HCT116 (cell line): ENCODE results near the gene MAP3K2. TPM values are rescaled to one million over a fixed set of nuclear protein-coding genes. Genes with fewer than 3 reads are reported as not detected.

Experiments
- ATAC-seq: fragments of 200-7000 bp; cut with Tn5 transposase; 2 replicates; pipeline ENCODE4 v1.9.1; 2020; ENCODE audit warnings: mild to moderate bottlenecking, moderate library complexity
- BruUV-seq: library from RNA; stranded (reverse); fragments of 400-500 nt; replicated peaks from 2 replicates; lab custom pipeline; 2021; lab: Mats Ljungman, UMichigan
- CTCF ChIA-PET: fragments of 300-600 bp; sonication (Branson Sonifier 250); formaldehyde crosslinking; loops from one replicate; lab custom pipeline; 2021; ENCODE audit warnings: antibody characterized with exemption; lab: Charles Lee
- POLR2A ChIA-PET: fragments of 300-600, 350-600 bp; sonication (Branson Sonifier 250); formaldehyde crosslinking; loops from one replicate; lab custom pipeline; 2021; ENCODE audit warnings: antibody characterized with exemption; lab: Charles Lee
- RAD21 ChIA-PET, 2 experiments: fragments of 300-600 bp; sonication (Branson Sonifier 250); formaldehyde crosslinking; loops; one replicate each; lab custom pipeline; 2023; ENCODE audit warnings: low total read pairs in 2 of 2; ENCODE audit not compliant: uncharacterized antibody in 2 of 2, unreplicated experiment in 2 of 2, low non-redundant PET in 1 of 2; lab: Charles Lee
- DNase-seq: peaks from one replicate; pipeline ENCODE4 v3.0.0-alpha.2; 2010; ENCODE audit warnings: low read depth, low spot score
- H2AFZ ChIP-seq: fragments of 200-600 bp; shearing (Covaris generic), sonication (generic); 2 replicates; pipeline ENCODE4 v1.6.1; 2017; ENCODE audit warnings: low read depth, mixed run types, mixed read lengths, antibody characterized with exemption, low read length; ENCODE audit not compliant: poor library complexity, severe bottlenecking
- H3K27ac ChIP-seq: 2 replicates; pipeline ENCODE4 v1.5.1; 2012; ENCODE audit warnings: low read depth, low read length
- H3K27me3 ChIP-seq: fragments of 200-600 bp; sonication (generic); 2 replicates; pipeline ENCODE4 v1.6.1; 2016; ENCODE audit warnings: mixed run types, low read length, mixed read lengths; ENCODE audit not compliant: insufficient read depth
- H3K36me3 ChIP-seq, 2 experiments: fragments of 200-500 bp in 1 of 2; fragments of 200-600 bp in 1 of 2; sonication (Bioruptor generic) in 1 of 2; sonication (generic) in 1 of 2; 2 replicates each; pipeline versions ENCODE4 v1.5.1 to v1.6.1; 2014 to 2016; ENCODE audit warnings: low read length in 2 of 2, inconsistent platforms in 1 of 2, mixed read lengths in 1 of 2, mixed run types in 1 of 2; ENCODE audit not compliant: insufficient read depth in 2 of 2, control insufficient read depth in 1 of 2
- H3K4me1 ChIP-seq, 2 experiments: fragments of 200-600 bp in 1 of 2; sonication (generic) in 1 of 2; 2 replicates each; pipeline versions ENCODE4 v1.5.1 to v1.6.1; 2012 to 2017; ENCODE audit warnings: low read length in 2 of 2, inconsistent platforms in 1 of 2, mild to moderate bottlenecking in 1 of 2, mixed read lengths in 1 of 2, mixed run types in 1 of 2, moderate library complexity in 1 of 2; ENCODE audit not compliant: insufficient read depth in 2 of 2, control insufficient read depth in 1 of 2
- H3K4me2 ChIP-seq: fragments of 200-600 bp; sonication (generic); 2 replicates; pipeline ENCODE4 v1.6.1; 2017; ENCODE audit warnings: mixed run types, low read length, mixed read lengths
- H3K4me3 ChIP-seq, 2 experiments: fragments of 200-600 bp in 1 of 2; sonication (generic) in 1 of 2; replicated peaks in 1 of 2; 2 replicates each; pipeline ENCODE4 v1.5.1; 2011 to 2016; ENCODE audit warnings: low read length in 2 of 2, control low read depth in 1 of 2, low read depth in 1 of 2, mild to moderate bottlenecking in 1 of 2, mixed read lengths in 1 of 2, mixed run types in 1 of 2
- H3K79me2 ChIP-seq: fragments of 200-600 bp; sonication (generic); 2 replicates; pipeline ENCODE4 v1.6.1; 2017; ENCODE audit warnings: mild to moderate bottlenecking, mixed run types, low read length, moderate library complexity, mixed read lengths; ENCODE audit not compliant: insufficient read depth
- H3K9ac ChIP-seq: fragments of 200-600 bp; sonication (generic); 2 replicates; pipeline ENCODE4 v1.6.1; 2016; ENCODE audit warnings: low read length, mixed read lengths
- H3K9me2 ChIP-seq: fragments of 200-600 bp; sonication (generic), shearing (Covaris generic); 2 replicates; pipeline ENCODE4 v1.6.1; 2017; ENCODE audit warnings: mixed run types, mild to moderate bottlenecking, moderate library complexity; ENCODE audit not compliant: insufficient read depth
- H3K9me3 ChIP-seq, 2 experiments: fragments of 200-500 bp in 1 of 2; fragments of 200-600 bp in 1 of 2; sonication (Bioruptor generic) in 1 of 2; sonication (generic) in 1 of 2; 2 replicates each; pipeline ENCODE4 v1.6.1; 2014 to 2017; ENCODE audit warnings: low read length in 2 of 2, mixed read lengths in 2 of 2, inconsistent platforms in 1 of 2, low read depth in 1 of 2, mild to moderate bottlenecking in 1 of 2, mixed run types in 1 of 2, moderate library complexity in 1 of 2; ENCODE audit not compliant: control insufficient read depth in 1 of 2, insufficient read depth in 1 of 2
- H4K20me1 ChIP-seq: fragments of 200-600 bp; sonication (generic), shearing (Covaris generic); 2 replicates; pipeline ENCODE4 v1.6.1; 2017; ENCODE audit warnings: mixed run types, mild to moderate bottlenecking, moderate library complexity; ENCODE audit not compliant: insufficient read depth
- EGR1 ChIP-seq: IDR thresholded peaks from 2 replicates; pipeline ENCODE4 v1.6.1; 2012; ENCODE audit warnings: low read depth
- ELF1 ChIP-seq: IDR thresholded peaks from 2 replicates; pipeline ENCODE4 v1.6.1; 2012; ENCODE audit warnings: low read depth, borderline replicate concordance
- EZH2phosphoT487 ChIP-seq: fragments of 200-600 bp; IDR thresholded peaks from 2 replicates; pipeline ENCODE4 v1.6.1; 2018; ENCODE audit warnings: antibody characterized with exemption, borderline replicate concordance
- FOSL1 ChIP-seq: IDR thresholded peaks from 2 replicates; pipeline ENCODE4 v1.6.1; 2012; ENCODE audit warnings: low read depth
- RAD21 ChIP-seq: IDR thresholded peaks from 2 replicates; pipeline ENCODE4 v1.6.1; 2012; ENCODE audit warnings: low read depth, mild to moderate bottlenecking
- YY1 ChIP-seq: IDR thresholded peaks from 2 replicates; pipeline ENCODE4 v1.6.1; 2011; ENCODE audit warnings: low read length, low read depth, moderate library complexity, mild to moderate bottlenecking; ENCODE audit not compliant: insufficient replicate concordance; ENCODE audit errors: extremely low read depth
- ZNF274 ChIP-seq: fragments of 200-500 bp; sonication (Bioruptor generic); IDR thresholded peaks from 2 replicates; pipeline ENCODE4 v1.6.1; 2014; ENCODE audit warnings: mild to moderate bottlenecking, low read depth, low read length, inconsistent platforms
- intact Hi-C: fragments of 100-400 bp; cut with micrococcal nuclease; formaldehyde crosslinking; loops from 2 replicates; pipeline ENCODE4 v1.10.0; 2022
- total RNA-seq: library from RNA; stranded (reverse); gene quantifications from one replicate; pipeline ENCODE4 v1.2.1, GENCODE V29; 2021; ENCODE audit not compliant: unreplicated experiment
- TF ChIP-seq, protein P1 (sequence below): IDR thresholded peaks from 2 replicates; pipeline ENCODE4 v1.6.1; 2012
- TF ChIP-seq, protein P2 (sequence below): IDR thresholded peaks from 2 replicates; pipeline ENCODE4 v1.6.1; 2011; ENCODE audit warnings: mild to moderate bottlenecking, low read length, moderate library complexity; ENCODE audit not compliant: insufficient replicate concordance; ENCODE audit errors: extremely low read depth

Gene MAP3K2
- total RNA-seq, 1 experiment from 2014 or later: 44.5 TPM

GRCh38 chr2:127277028-127277427, 110.7 kb downstream of the MAP3K2 start:
- no peaks in the 10 kb centered on the region for H4K20me1 ChIP-seq
- ChIA-PET POLR2A (no interaction called here), RAD21 (no interaction called here), CTCF (no interaction called here)
- no peaks in the 10 kb centered on the region for H3K9me2 ChIP-seq
- no peaks in the 10 kb centered on the region for H3K9me3 ChIP-seq
- no peak overlapping the region for H3K4me2 ChIP-seq
- H2AFZ ChIP-seq: no peak overlapping the region
- H3K79me2 ChIP-seq: peaks cover 39% of the 10 kb centered on the region
- DNase-seq (no peak), ATAC-seq (no peak)
- H3K27me3 ChIP-seq: no peaks in the 10 kb centered on the region
- H3K4me1 ChIP-seq: no peaks in the 10 kb centered on the region
- no TSS peak for BruUV-seq
- H3K27ac ChIP-seq: no peak overlapping the region
- H3K36me3 ChIP-seq: peaks cover 29 to 47% of the 10 kb centered on the region in 2 experiments
- no peak overlapping the region for H3K4me3 ChIP-seq
- TF ChIP-seq EGR1 (no peak), FOSL1 (no peak), ELF1 (no peak), YY1 (no peak), EZH2phosphoT487 (no peak), RAD21 (no peak), ZNF274 (no peak)
- TF ChIP-seq, protein P1, sequence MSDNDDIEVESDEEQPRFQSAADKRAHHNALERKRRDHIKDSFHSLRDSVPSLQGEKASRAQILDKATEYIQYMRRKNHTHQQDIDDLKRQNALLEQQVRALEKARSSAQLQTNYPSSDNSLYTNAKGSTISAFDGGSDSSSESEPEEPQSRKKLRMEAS: no peak
- TF ChIP-seq, protein P2, sequence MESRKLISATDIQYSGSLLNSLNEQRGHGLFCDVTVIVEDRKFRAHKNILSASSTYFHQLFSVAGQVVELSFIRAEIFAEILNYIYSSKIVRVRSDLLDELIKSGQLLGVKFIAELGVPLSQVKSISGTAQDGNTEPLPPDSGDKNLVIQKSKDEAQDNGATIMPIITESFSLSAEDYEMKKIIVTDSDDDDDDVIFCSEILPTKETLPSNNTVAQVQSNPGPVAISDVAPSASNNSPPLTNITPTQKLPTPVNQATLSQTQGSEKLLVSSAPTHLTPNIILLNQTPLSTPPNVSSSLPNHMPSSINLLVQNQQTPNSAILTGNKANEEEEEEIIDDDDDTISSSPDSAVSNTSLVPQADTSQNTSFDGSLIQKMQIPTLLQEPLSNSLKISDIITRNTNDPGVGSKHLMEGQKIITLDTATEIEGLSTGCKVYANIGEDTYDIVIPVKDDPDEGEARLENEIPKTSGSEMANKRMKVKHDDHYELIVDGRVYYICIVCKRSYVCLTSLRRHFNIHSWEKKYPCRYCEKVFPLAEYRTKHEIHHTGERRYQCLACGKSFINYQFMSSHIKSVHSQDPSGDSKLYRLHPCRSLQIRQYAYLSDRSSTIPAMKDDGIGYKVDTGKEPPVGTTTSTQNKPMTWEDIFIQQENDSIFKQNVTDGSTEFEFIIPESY: no peak
- TF ChIP-seq, all 23 proteins: peak for 0
- intact Hi-C loops: no loop called here
- no peak overlapping the region for H3K9ac ChIP-seq
